Loucy (cell line): ENCODE results near the gene CARD19.

Experiments used
- H2AFZ ChIP-seq: fragments of 200-600 bp; sonication (generic); 2 replicates; pipeline ENCODE4 v1.6.0; 2016; ENCODE audit warnings: antibody characterized with exemption, mild to moderate bottlenecking, low read length, moderate library complexity
- H3F3A ChIP-seq: fragments of 200-600 bp; 2 replicates; pipeline ENCODE4 v1.6.0; 2016; ENCODE audit warnings: antibody characterized with exemption, low read depth, mild to moderate bottlenecking
- H3K27me3 ChIP-seq: fragments of 200-600 bp; sonication (generic); 2 replicates; pipeline ENCODE4 v1.6.1; 2014; ENCODE audit warnings: low read length, mild to moderate bottlenecking; ENCODE audit not compliant: insufficient read depth, poor library complexity, severe bottlenecking
- H3K36me3 ChIP-seq: fragments of 200-600 bp; sonication (generic); 2 replicates; pipeline ENCODE4 v1.6.1; 2016; ENCODE audit warnings: low read length; ENCODE audit not compliant: insufficient read depth
- H3K4me1 ChIP-seq: fragments of 200-600 bp; sonication (generic); 2 replicates; pipeline ENCODE4 v1.5.1; 2014; ENCODE audit warnings: low read length, mild to moderate bottlenecking; ENCODE audit not compliant: insufficient read depth, poor library complexity, severe bottlenecking
- H3K4me2 ChIP-seq: fragments of 200-600 bp; sonication (generic); 2 replicates; pipeline ENCODE4 v1.6.0; 2014; ENCODE audit warnings: antibody characterized with exemption, low read length, low read depth, mild to moderate bottlenecking; ENCODE audit not compliant: poor library complexity, severe bottlenecking
- H3K4me3 ChIP-seq: fragments of 200-600 bp; sonication (generic); 2 replicates; pipeline ENCODE4 v1.5.1; 2014; ENCODE audit warnings: low read length, mild to moderate bottlenecking, mixed read lengths; ENCODE audit not compliant: poor library complexity, severe bottlenecking
- H3K79me2 ChIP-seq: fragments of 200-600 bp; sonication (generic); 2 replicates; pipeline ENCODE4 v1.6.1; 2014; ENCODE audit warnings: low read length; ENCODE audit not compliant: insufficient read depth
- H3K9ac ChIP-seq: fragments of 200-600 bp; sonication (generic); 2 replicates; pipeline ENCODE4 v1.6.0; 2014; ENCODE audit warnings: mild to moderate bottlenecking, low read depth, low read length, moderate library complexity; ENCODE audit not compliant: poor library complexity, severe bottlenecking
- H3K9me2 ChIP-seq: fragments of 200-600 bp; sonication (generic); replicated peaks from 2 replicates; pipeline ENCODE4 v1.6.1; 2016; ENCODE audit warnings: low read depth, low read length, mixed read lengths
- H3K9me3 ChIP-seq: fragments of 200-600 bp; sonication (generic); 2 replicates; pipeline ENCODE4 v1.6.1; 2014; ENCODE audit warnings: mild to moderate bottlenecking, antibody characterized with exemption, low read length, low read depth; ENCODE audit not compliant: insufficient read depth
- H4K20me1 ChIP-seq: fragments of 200-600 bp; sonication (generic); 2 replicates; pipeline ENCODE4 v1.6.0; 2014; ENCODE audit warnings: antibody characterized with exemption, low read length, mild to moderate bottlenecking; ENCODE audit not compliant: insufficient read depth, poor library complexity, severe bottlenecking
- EZH2phosphoT487 ChIP-seq: fragments of 200-600 bp; IDR thresholded peaks from 2 replicates; pipeline ENCODE4 v1.6.1; 2018; ENCODE audit warnings: antibody characterized with exemption, mild to moderate bottlenecking, moderate library complexity, borderline replicate concordance
- TF ChIP-seq, protein P1 (sequence below): fragments of 200-600 bp; sonication (generic); conservative IDR thresholded peaks from 2 replicates; pipeline ENCODE4 v1.5.1; 2014; ENCODE audit warnings: mild to moderate bottlenecking, antibody characterized with exemption, low read length

The CARD19 gene

GRCh38 chr9:93147632-93148031 is 51.6 kb downstream of the CARD19 start:
- no peaks in the 10 kb centered on the region for H4K20me1 ChIP-seq
- no peaks in the 10 kb centered on the region for H3K36me3 ChIP-seq
- H3K4me2 ChIP-seq = no peak overlapping the region
- peaks cover 7% of the 10 kb centered on the region for H3K4me1 ChIP-seq
- H3K9me3 ChIP-seq = no peaks in the 10 kb centered on the region
- H3F3A ChIP-seq = no peaks in the 10 kb centered on the region
- H3K79me2 ChIP-seq = no peaks in the 10 kb centered on the region
- H3K4me3 ChIP-seq = no peak overlapping the region
- H2AFZ ChIP-seq = no peak overlapping the region
- no peaks in the 10 kb centered on the region for H3K27me3 ChIP-seq
- no peaks in the 10 kb centered on the region for H3K9me2 ChIP-seq
- TF ChIP-seq, protein P1, sequence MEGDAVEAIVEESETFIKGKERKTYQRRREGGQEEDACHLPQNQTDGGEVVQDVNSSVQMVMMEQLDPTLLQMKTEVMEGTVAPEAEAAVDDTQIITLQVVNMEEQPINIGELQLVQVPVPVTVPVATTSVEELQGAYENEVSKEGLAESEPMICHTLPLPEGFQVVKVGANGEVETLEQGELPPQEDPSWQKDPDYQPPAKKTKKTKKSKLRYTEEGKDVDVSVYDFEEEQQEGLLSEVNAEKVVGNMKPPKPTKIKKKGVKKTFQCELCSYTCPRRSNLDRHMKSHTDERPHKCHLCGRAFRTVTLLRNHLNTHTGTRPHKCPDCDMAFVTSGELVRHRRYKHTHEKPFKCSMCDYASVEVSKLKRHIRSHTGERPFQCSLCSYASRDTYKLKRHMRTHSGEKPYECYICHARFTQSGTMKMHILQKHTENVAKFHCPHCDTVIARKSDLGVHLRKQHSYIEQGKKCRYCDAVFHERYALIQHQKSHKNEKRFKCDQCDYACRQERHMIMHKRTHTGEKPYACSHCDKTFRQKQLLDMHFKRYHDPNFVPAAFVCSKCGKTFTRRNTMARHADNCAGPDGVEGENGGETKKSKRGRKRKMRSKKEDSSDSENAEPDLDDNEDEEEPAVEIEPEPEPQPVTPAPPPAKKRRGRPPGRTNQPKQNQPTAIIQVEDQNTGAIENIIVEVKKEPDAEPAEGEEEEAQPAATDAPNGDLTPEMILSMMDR = no peak
- no peak for TF ChIP-seq EZH2phosphoT487
- H3K9ac ChIP-seq = no peak overlapping the region

GRCh38 chr9:93148721-93149120 is 52.7 kb downstream of the CARD19 start:
- no peaks in the 10 kb centered on the region for H3K36me3 ChIP-seq

DNA sequence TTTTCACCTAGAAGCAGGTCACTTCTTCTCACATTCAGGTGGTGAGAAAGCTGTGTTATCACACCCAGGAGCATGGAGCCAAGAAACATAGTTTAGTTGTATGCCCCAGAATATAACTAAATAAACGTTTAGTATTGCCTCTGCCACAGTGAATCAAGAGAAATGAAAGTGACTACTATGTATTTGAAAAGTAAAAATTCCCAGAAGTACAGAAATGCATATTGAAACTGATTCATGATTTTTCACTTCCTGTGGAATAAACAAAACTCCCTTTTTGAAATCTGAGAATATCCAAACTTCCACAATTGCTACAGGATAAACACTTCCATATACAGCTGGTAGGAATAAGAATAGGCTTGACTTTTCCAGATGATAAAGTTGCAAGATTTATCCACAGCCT is 53.3 kb downstream of the CARD19 start:
- Histone ChIP-seq H3K4me1 (peaks cover 1% of the 10 kb centered on the region), H3K4me2 (no peak overlapping the region), H3K36me3 (no peaks in the 10 kb centered on the region)

More at GRCh38 chr9:93148721-93149120, 52.7 kb downstream of the CARD19 start:
- H3K4me2 ChIP-seq = no peak overlapping the region
- H3K4me3 ChIP-seq = no peak overlapping the region
- no peaks in the 10 kb centered on the region for H3K27me3 ChIP-seq
- no peaks in the 10 kb centered on the region for H3K79me2 ChIP-seq
- H3K9ac ChIP-seq = no peak overlapping the region
- H3K9me3 ChIP-seq = no peaks in the 10 kb centered on the region
- no peaks in the 10 kb centered on the region for H4K20me1 ChIP-seq
- H3K9me2 ChIP-seq = no peaks in the 10 kb centered on the region
- TF ChIP-seq, protein P1 = no peak
- TF ChIP-seq EZH2phosphoT487 = no peak
- no peaks in the 10 kb centered on the region for H3F3A ChIP-seq
- peaks cover 7% of the 10 kb centered on the region for H3K4me1 ChIP-seq
- H2AFZ ChIP-seq = no peak overlapping the region

More for the DNA sequence above, 53.3 kb downstream of the CARD19 start:
- Histone ChIP-seq H4K20me1 (no peaks in the 10 kb centered on the region), H3K79me2 (no peaks in the 10 kb centered on the region), H3K4me3 (no peak overlapping the region), H3F3A (no peaks in the 10 kb centered on the region), H3K9me3 (no peaks in the 10 kb centered on the region), H3K27me3 (no peaks in the 10 kb centered on the region), H3K9me2 (no peaks in the 10 kb centered on the region), H2AFZ (no peak overlapping the region), H3K9ac (no peak overlapping the region)
- TF ChIP-seq EZH2phosphoT487 = no peak
- TF ChIP-seq, protein P1 = no peak
